ENCODE data around the gene FYN.

DNA sequence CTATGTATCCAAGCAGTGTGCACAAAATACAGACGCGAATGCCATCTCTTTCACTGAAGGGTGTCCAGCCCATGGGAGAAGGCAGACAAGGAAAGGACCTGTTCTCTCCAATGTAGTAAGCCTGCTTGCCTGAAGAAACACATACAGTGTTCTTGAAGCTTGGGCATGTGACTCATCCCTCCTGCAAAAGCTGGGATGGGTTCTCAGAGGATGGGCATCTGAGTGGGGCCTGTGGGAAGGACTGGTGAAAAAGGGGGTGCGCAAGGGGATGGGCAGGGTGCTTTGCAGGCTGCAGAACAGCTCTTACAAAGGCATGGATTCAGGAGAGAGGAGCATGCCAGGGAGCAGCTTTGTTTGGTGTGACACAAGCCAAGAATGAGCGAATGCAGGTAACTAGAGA lies 128.1 kb downstream of the FYN start:
- TF ChIP-seq FOXA1 (IDR thresholded peaks at IDR 0.05) (no peak), ELF4 (IDR thresholded peaks at IDR 0.05) (no peak), BHLHE40 (IDR thresholded peaks at IDR 0.05; ENCODE audit: borderline replicate concordance) (no peak), ZNF384 (IDR thresholded peaks at IDR 0.05) (no peak), SP1 (IDR thresholded peaks at IDR 0.05) (no peak), L3MBTL2 (conservative IDR thresholded peaks at IDR 0.05) (no peak), ARNT (IDR thresholded peaks at IDR 0.05) (no peak)
